HG02571 (cell line): ENCODE data around the gene RPRD1B.

Experiments
- ATAC-seq: cut with Tn5 transposase; IDR thresholded peaks from one replicate; pipeline ENCODE4 v1.9.1; 2021; ENCODE audit warnings: mild to moderate bottlenecking, moderate library complexity; ENCODE audit not compliant: unreplicated experiment

The RPRD1B gene

DNA sequence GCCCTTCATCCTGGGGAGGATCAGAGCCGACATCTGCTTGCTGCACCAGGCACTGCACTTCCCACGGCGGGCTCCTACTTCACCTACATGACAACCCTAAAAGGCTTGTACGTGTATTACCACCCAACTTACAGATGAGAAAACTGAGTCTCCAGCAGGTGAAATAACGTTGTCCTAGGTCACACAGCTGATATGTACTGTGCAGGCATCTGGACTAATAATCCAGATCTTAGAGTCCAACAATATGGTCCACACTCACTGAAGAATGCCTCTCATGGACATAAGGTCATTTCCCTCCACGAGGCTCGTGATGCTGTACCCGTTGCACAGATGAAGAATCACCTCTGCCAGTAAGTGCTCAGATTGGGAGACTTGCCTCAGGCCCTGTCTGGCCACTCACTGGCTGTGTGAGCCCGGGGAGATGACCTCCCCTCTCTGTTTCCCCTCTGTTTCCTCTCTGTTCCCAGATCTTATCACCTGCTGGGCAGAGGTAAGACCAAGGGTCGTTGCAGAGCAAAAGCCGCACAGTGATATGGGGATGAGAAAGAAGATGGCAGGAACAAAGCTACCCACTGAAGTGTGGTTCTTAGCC is 99.5 kb downstream of the RPRD1B start:
- ATAC-seq = no peak

DNA sequence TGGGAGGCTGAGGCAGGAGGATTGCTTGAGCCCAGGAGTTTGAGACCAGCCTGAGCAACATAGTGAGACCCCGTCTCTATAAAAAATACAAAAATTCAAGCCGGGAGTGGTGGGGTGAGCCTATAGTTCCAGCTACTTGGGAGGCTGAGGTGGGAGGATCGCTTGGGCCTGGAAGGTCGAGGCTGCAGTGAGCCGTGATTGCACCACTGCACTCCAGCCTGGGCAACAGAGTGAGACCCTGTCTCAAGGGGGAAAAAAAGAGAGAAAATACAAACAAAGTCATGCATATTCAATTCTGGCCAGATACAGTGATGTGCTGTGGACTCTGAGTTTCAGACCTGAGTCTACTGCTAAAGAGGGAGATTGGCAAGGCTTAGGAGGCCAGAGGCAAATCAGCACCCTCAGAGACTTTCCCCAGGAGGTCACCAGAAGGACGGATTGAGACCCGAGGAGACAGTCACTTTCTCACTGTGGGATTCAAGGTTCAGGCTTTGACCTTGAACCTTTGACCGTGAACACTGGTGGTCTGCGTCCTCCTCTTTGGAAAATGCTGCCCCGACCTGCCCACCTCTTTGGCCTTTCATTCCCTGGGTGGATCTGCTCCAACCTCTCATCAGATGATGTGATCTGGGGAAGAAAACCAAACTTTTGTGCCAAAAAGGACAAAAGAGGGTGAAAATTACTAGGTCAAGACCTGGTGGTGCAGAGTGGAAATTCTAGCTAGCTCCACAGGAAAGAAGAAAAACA is 100.3 kb downstream of the RPRD1B start:
- no peak for ATAC-seq

GRCh38 chr20:38134427-38135270 is 101.1 kb downstream of the RPRD1B start:
- no peak for ATAC-seq

GRCh38 chr20:38135271-38135650 is 101.7 kb downstream of the RPRD1B start:
- ATAC-seq = no peak

GRCh38 chr20:38135651-38136420 is 102.3 kb downstream of the RPRD1B start:
- no peak for ATAC-seq

- ATAC-seq = no peak
These were observed 103.1 kb downstream of the RPRD1B start for GRCh38 chr20:38136421-38137245.

- no peak for ATAC-seq
These were observed 104.0 kb downstream of the RPRD1B start for GRCh38 chr20:38137441-38138037.

DNA sequence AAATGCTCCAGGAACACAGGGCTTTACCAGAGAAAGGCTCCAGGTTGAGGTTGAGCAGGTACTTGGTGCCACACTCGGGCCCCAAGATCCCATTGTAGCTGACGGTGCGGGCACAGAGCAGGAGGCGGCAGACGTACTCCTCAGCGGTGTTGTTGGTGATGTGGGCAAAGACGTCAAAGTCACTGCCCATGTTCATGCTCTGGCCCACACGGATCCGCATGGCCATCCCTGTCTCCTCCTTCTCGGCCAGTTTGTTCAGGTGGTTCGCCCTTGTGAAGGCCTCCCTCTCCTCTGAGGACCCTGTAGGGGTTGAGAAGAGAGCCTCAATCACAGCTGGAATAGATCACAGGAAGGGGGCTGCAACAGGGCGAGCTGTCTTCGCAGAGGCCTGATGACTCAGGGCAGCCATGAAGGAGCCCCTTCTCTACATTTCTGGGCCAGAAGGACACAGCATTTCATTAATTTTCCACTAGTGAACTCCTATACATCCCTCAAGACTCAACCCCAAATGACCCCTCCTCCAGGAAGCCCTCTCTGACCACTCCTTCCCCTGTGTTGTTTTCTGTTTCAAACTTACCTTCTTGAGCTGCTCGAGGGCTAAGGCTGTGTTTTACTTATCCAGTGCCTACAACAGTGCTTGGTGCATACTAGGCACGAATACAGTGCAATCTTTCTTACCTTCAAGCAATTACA is 104.7 kb downstream of the RPRD1B start:
- ATAC-seq = no peak

GRCh38 chr20:38139156-38139912 is 105.8 kb downstream of the RPRD1B start:
- no peak for ATAC-seq

DNA sequence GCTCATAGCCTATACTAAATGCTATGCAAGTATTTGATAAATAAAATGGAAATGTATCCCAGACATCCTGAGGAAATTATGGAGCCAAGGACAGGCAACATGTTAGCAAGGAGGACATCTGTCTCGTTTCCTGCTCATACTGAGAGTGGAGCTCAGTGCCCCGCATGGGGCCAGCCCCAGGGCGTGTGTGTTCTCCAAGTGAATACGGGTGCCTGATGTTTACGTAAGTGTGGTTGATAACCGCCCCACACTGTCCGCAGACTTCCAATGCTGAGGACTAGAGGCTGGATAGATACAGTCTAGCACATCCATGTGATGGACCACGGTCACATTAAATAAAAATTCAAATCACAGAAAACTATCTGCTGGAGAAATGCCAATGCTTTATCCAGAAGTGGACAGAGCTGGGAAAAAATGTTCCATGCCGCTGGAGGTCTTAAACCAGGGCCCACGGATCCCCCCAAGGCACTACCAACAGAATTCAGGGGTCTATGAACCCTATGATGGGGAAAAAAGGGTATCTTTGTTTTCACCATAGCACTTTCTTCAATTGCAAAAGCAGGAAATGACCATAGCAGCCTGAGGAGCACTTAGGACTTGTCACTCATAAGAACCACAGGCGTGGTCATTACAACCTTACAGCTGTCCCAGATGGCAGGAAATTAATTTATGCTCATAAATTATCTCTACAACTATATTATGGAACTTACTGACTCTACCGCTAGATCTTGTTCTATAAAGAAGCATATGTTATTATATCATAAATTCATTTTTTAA is 106.6 kb downstream of the RPRD1B start:
- ATAC-seq = no peak

GRCh38 chr20:38141204-38141888 is 107.8 kb downstream of the RPRD1B start:
- no peak for ATAC-seq
